BJ (cell line): Measurements from ENCODE around the gene STAC. TPM values are rescaled to one million over a fixed set of nuclear protein-coding genes. Genes with fewer than 3 reads are reported as not detected.

Source experiments
- CTCF ChIA-PET: fragments of 350-600 bp; formaldehyde crosslinking; extraction: SDS; loops from one replicate; lab custom pipeline; 2021; ENCODE audit warnings: antibody characterized with exemption, inconsistent platforms; lab: Yijun Ruan, JAX
- POLR2A ChIA-PET: fragments of 300-600 bp; sonication (Branson Sonifier 250); formaldehyde crosslinking; extraction: SDS; loops from one replicate; lab custom pipeline; 2021; ENCODE audit warnings: antibody characterized with exemption; lab: Charles Lee
- DNase-seq: peaks from one replicate; pipeline ENCODE4 v3.0.0-alpha.2; 2011; ENCODE audit warnings: low read depth
- H3K27me3 ChIP-seq: 2 replicates; pipeline ENCODE4 v1.6.0; 2011; ENCODE audit warnings: low read length; ENCODE audit not compliant: control insufficient read depth, insufficient read depth
- H3K36me3 ChIP-seq: 2 replicates; pipeline ENCODE4 v1.5.1; 2011; ENCODE audit warnings: low read length; ENCODE audit not compliant: control insufficient read depth, insufficient read depth
- H3K4me3 ChIP-seq: 2 replicates; pipeline ENCODE4 v1.5.1; 2011; ENCODE audit warnings: low read depth, mild to moderate bottlenecking, control low read depth, low read length
- CTCF ChIP-seq: IDR thresholded peaks from 2 replicates; pipeline ENCODE4 v1.5.1; 2011; ENCODE audit warnings: low read depth, mild to moderate bottlenecking, control low read depth, inconsistent platforms, low read length, moderate library complexity; ENCODE audit not compliant: insufficient read depth
- polyA plus RNA-seq: library from polyadenylated mRNA; depleted of rRNA; stranded (reverse); fragments of >200 nt; gene quantifications from 2 replicates; pipeline ENCODE4 v1.2.3, GENCODE V29; 2011

STAC gene
- polyA plus RNA-seq, 1 experiment: 42.0 TPM

GRCh38 chr3:36524560-36524959 lies 144.3 kb downstream of the STAC start:
- no peak for TF ChIP-seq CTCF
- DNase-seq: no peak

GRCh38 chr3:36525115-36525801 lies 145.0 kb downstream of the STAC start:
- CTCF ChIA-PET: interaction anchor here (0.8 to 2.0 kb wide), 2 partner anchors 15 to 266 kb away, joined by 6 to 8 read pairs; no protein-coding TSS in a partner anchor
- TF ChIP-seq CTCF: no peak
- Histone ChIP-seq H3K27me3 (no peaks in the 10 kb centered on the region), H3K4me3 (no peak overlapping the region), H3K36me3 (no peaks in the 10 kb centered on the region; the same call in 1 of the 2 replicates)
- DNase-seq: peak; percentile 87
- POLR2A ChIA-PET: interaction anchor here (0.6 kb wide), 1 partner anchor 28 kb away, joined by 6 read pairs; no protein-coding TSS in a partner anchor

More at GRCh38 chr3:36524560-36524959, 144.3 kb downstream of the STAC start:
- ChIA-PET CTCF (interaction anchor here (2.0 kb wide), 1 partner anchor 16 kb away, joined by 8 read pairs; no protein-coding TSS in a partner anchor), POLR2A (interaction anchor here (0.6 kb wide), 1 partner anchor 28 kb away, joined by 6 read pairs; no protein-coding TSS in a partner anchor)
- H3K27me3 ChIP-seq: no peaks in the 10 kb centered on the region
- H3K4me3 ChIP-seq: no peak overlapping the region
- H3K36me3 ChIP-seq: no peaks in the 10 kb centered on the region; the same call in 1 of the 2 replicates

GRCh38 chr3:36538136-36538749 lies 157.9 kb downstream of the STAC start:
- no peaks in the 10 kb centered on the region for H3K27me3 ChIP-seq
- ChIA-PET POLR2A (no interaction called here), CTCF (no interaction called here)
- H3K36me3 ChIP-seq: no peaks in the 10 kb centered on the region
- no peak overlapping the region for H3K4me3 ChIP-seq
- TF ChIP-seq CTCF: no peak
- DNase-seq: no peak

GRCh38 chr3:36540888-36541518 lies 160.7 kb downstream of the STAC start:
- Histone ChIP-seq H3K27me3 (no peaks in the 10 kb centered on the region), H3K4me3 (no peak overlapping the region), H3K36me3 (no peaks in the 10 kb centered on the region)
- ChIA-PET POLR2A (interaction anchor here (0.5 kb wide), 1 partner anchor 159 kb away, joined by 14 read pairs; no protein-coding TSS in a partner anchor), CTCF (interaction anchor here (0.6 to 2.2 kb wide), 21 partner anchors 10 to 575 kb away, joined by 3 to 10 read pairs (median 3); no protein-coding TSS in a partner anchor)
- peak; percentile 92 for TF ChIP-seq CTCF
- DNase-seq: no peak

- peak; percentile 34 for DNase-seq
- Histone ChIP-seq H3K4me3 (no peak overlapping the region), H3K36me3 (no peaks in the 10 kb centered on the region), H3K27me3 (no peaks in the 10 kb centered on the region)
- POLR2A ChIA-PET: no interaction called here
- no peak for TF ChIP-seq CTCF
- CTCF ChIA-PET: interaction anchor here (0.9 to 2.2 kb wide), 8 partner anchors 9 to 576 kb away, joined by 3 to 10 read pairs (median 6); no protein-coding TSS in a partner anchor
These were observed 161.9 kb downstream of the STAC start for GRCh38 chr3:36542186-36542585.
